Right ventricle myocardium inferior (tissue), 1 donor: ENCODE data around the gene KCNK5. TPM values are rescaled to one million over a fixed set of nuclear protein-coding genes. Genes with fewer than 3 reads are reported as not detected.
A peak's percentile ranks its signal among the peaks of the same experiment; 100 is the strongest.

Experiments
- ATAC-seq: fragments of 200-7000 bp; cut with Tn5 transposase; one replicate; pipeline ENCODE4 v1.9.1; 2020; ENCODE audit warnings: mild to moderate bottlenecking, moderate library complexity
- DNase-seq: peaks from one replicate; pipeline ENCODE4 v3.0.0; 2021; ENCODE audit errors: missing footprints
- intact Hi-C: fragments of 100-400 bp; cut with DNase I; formaldehyde crosslinking; loops from one replicate; pipeline ENCODE4 v1.11.0; 2022
- total RNA-seq: library from RNA; stranded (reverse); fragmentation: NEBNext Ultra II Directional; extraction: Animal tissue kit (Norgen Biotek cat#: 25700); gene quantifications from one replicate; pipeline ENCODE4 v1.2.1, GENCODE V29; 2021
- donor health status: DM: no; HTN: yes; CAD: no; lungs with severe emphysema.

The KCNK5 gene
- total RNA-seq, 1 donor from 2014 or later, result 0.60 TPM

DNA sequence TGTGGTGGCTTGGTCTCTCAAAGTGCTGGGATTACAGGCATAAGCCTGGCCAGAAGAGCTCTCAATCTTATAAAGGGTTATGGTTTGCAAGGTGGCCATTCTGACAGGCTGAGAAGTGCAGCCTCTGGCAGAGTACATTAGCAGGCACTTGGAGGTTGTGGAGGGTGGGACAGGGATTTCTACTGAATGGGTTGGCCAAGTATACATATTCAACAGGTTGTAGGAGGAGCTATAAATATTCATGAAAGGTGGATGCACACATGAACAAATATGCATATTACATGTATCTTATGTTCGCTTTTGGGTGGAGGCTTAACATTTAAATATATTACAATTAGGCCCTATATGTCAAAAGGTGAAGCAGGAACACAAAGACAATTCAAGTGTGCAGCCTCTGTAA lies 20.0 kb upstream of the KCNK5 start:
- DNase-seq (no peak), ATAC-seq (no peak)
- intact Hi-C loops, result no loop called here

DNA sequence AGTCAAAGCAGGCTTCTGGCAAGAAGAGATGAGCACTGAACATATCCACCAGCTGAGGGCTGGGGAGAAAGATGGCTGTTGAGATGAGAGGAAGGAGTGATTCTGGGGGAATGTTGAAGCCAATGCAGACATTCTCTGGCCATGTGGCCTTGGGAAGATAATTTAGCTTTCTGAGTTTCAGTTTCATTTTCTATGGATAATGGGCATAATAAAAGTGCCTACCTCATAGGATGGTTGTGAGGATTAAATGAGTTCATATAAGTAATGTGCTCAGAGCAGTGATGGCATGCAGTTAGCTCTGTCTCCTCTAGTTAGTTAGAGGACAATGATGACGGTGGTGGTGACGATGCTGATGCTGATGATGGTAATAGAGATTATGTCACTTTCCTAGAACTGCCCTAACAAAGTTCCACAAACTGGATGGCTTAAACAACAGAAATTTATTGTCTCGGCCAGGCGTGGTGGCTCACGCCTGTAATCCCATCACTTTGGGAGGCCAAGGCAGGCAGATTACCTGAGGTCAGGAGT lies 18.5 kb upstream of the KCNK5 start:
- no peak for DNase-seq
- intact Hi-C loops, result no loop called here
- ATAC-seq, result no peak

GRCh38 chr6:39243809-39244208 lies 14.5 kb upstream of the KCNK5 start:
- intact Hi-C loops, result no loop called here
- ATAC-seq (no peak), DNase-seq (no peak)

DNA sequence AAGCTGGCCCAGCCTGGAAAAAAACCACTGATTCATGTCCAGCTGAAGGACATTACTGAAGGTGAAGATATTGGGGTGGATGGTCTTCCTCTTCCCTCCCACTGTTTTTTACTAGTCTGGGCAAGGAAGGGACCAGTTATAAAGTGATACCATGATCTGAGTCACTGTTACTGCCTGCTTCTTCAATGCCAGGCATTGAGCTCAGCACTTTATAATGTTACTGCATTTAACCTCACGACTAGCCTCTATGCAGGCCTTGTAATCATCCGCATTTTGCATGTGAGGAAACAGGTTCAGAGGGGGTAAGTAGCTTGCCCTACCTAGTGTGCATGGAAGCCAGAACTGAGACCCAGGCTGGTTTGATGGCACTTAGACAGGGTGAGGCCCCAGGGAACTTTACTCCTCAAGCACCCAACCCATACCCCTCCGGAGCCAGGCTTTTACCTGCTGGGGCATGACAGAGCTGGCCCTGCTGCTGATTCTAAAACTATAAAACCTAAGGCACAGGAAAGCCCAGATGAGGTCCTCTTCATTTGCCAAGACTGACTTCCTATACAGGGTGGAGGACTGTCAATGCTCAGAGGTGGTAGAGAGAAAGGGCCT lies 11.0 kb upstream of the KCNK5 start:
- intact Hi-C loops, result no loop called here
- DNase-seq, result no peak
- no peak for ATAC-seq

DNA sequence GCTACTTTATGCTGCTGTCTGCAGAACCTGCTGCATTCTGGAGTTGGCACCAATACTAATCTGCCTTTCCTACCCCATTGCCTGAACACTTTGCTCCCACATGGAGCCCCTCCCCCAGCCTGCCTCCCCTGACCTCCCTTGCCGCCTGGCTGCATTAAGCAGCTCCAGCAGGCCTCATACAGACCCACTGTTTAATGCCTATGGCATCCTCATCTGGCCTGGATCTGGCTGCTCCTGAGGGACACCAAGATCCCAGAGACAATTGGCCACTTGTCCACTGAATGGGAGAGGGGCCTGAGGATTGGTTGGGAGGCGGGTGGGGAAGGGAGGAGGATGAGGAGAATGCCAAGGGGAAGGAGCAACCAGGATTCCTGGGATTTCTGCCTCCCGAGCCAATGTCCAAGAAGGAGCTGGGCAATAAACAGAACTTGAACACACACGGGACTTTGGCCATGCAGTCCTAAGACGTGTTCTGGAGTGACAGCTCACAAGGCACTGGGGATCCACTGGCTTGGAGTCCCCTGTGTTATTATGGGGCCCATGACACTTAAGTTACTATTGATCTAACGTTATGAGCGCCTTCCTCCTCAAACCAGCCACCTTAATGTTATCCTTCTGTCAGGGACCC lies 10.4 kb upstream of the KCNK5 start:
- ATAC-seq (peak; percentile 23), DNase-seq (no peak)
- intact Hi-C loops, result no loop called here

DNA sequence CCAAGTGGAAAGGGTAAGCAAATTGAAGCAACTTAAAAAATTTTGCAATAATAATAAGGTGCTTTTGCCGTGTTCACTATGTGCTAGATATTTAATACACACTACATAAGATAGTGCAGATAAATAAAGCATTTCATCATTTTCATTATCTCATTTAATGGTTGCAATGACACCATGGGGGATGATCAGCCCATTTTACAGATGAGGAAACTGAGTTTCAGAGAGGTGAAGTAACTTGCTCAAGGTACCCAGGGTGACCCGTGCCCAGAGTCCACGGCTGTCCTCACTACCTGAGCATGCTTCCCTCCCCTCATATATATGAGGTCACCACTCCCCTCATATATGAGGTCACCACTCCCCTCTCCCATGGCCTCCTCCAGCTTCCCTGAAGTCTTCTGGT lies 7.5 kb upstream of the KCNK5 start:
- DNase-seq (no peak), ATAC-seq (no peak)
- intact Hi-C loops, result no loop called here

GRCh38 chr6:39233333-39233732 lies 4.1 kb upstream of the KCNK5 start:
- DNase-seq (no peak), ATAC-seq (no peak)
- intact Hi-C loops, result no loop called here

DNA sequence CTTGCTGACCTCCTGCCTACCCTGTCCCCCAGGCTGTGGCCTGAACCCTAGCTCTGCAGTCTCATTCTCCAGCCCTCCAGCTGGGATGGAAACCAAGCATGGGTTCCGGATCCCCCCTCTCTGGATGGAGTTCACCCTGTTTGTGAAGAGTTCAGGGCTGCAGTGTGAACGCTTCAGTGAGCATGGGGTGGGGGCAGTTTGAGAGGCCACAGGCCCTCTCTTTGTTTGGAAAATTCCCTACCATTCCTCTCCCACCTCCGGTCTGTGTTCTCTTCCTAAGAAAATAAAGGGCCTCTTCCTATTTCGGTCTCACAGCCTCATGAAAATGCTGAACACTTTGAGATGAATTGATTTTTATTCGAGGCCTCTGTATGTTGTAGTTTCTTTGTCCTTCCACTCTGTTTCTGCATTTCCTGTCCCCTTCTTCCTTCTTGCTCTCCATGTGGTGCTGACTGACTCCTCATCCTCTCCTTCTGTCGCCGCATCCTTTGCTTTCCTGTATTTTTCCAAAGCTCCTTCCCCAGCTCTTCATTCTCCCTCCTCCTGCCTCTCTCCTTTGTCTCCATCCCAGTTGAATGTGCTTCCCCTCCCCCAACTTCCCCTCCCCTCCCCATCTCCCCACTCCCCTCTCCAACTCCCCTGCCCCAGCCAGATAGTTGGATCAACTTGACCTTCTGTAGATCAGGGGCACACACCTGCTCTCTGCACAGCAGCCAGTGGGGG lies 2.4 kb upstream of the KCNK5 start:
- intact Hi-C loops, result no loop called here
- no peak for DNase-seq
- ATAC-seq, result no peak

DNA sequence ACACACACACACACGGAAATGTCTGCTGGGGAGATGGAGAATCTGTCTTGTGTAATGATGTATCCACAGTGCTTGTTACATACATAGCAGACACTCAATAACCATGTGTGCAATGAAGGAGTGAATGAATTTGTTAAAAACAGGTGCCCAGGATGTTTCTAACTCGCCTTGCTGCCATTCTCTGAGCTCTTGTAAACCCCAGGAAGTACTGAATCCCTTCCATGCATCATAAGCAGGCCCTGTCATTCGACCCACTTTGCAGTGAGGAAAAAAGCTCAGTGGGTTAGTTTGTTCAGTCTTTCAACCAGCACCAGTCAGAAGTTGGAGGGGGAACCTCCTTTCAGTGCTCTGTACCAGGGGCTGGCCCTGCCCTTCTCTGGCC lies 1.4 kb upstream of the KCNK5 start:
- no peak for ATAC-seq
- DNase-seq, result no peak
- intact Hi-C loops, result no loop called here

DNA sequence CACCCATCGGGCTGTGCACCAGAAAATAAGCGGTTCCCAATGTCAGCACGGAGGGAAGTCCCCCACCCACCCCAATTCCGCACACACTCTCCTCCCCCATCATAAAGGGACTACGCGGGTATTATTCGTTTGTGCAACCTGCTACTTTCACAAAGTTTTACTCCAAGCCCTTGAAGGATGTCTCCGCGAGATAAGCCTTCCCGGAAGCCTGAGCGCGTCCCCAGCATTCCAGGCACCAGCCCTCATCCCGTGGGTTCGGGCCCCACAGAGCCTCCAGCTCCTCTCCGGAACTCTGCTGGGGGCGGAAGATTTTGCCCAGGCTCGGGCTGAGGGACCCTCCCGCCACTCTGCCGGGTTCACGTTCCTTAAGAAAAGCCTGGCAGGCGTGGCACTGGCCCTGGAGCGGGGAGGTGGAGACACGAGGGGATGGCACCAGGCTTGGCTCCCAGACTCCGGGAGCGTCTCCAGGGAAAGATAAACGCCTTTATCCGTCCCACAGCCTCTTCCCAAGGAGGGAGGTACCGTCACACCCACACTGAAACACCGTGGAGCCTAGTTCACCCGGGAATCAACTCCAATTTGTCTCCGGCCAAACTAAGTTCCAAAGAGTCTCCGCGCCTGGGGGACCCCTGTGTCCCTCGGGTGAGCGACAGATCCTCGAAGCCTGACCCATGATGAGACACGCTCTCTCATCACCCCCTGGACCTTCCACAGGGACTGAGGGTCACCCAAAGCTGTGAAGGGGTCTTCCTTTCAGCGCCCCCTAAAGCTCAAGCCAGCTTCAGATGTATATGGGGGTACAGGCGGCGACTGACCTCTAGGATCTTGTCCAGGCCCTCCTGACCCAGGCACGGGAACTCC lies 934 bp downstream of the KCNK5 start:
- intact Hi-C loops, result no loop called here
- DNase-seq (no peak), ATAC-seq (no peak)

- intact Hi-C loops, result no loop called here
- DNase-seq, result no peak
- no peak for ATAC-seq
These were observed 1.8 kb downstream of the KCNK5 start for GRCh38 chr6:39227476-39227875.

GRCh38 chr6:39226639-39227329 lies 2.5 kb downstream of the KCNK5 start:
- intact Hi-C loops, result no loop called here
- DNase-seq (no peak), ATAC-seq (no peak)

DNA sequence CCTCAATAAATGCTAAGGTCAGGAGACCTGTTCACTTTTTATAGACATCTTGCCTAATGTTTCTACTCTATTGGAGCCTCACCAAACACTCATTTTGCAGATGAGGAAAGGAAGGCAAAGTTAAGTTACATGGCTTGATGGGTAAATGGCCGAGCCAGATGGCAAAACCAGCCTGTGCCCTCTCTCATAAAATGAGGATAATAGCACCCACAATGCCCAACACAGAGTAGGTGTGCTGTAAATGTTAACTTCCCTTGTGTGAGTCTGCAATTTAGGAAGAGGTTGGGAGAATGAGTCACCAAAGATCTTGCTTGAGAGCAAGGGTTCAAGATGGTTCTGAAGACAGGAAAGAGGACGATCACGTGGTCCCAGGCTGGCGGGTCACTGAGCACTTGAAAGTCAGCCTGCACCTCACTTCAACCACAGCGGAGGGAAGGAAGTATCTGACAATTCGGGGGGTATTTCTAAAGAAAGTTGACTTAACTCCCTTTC lies 3.3 kb downstream of the KCNK5 start:
- no peak for ATAC-seq
- DNase-seq, result no peak
- intact Hi-C loops, result no loop called here

- no peak for ATAC-seq
These were observed 3.7 kb downstream of the KCNK5 start for GRCh38 chr6:39225543-39225942.

GRCh38 chr6:39224523-39225182 lies 4.6 kb downstream of the KCNK5 start:
- DNase-seq (no peak), ATAC-seq (no peak)
- intact Hi-C loops, result no loop called here

More at GRCh38 chr6:39225543-39225942, 3.7 kb downstream of the KCNK5 start:
- intact Hi-C loops, result no loop called here
- DNase-seq, result no peak

DNA sequence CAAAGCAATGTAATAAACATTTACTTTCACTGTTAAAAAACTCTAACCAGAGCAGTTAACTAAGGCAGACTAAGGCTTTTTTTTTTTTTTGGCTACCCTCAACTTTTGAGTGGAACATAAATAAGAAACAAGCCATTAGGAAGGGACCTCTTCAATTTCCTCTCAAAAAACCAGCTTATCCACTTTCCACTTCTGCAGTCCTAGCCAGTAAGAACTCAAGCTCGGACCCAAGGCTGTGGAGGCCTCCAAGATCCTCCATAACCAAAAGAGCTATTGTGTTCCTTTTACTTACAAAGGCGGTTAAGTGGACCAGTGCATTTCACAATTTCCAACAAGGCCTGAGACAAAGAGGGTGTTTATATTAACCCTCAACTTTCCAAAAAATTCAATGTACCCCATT lies 5.3 kb downstream of the KCNK5 start:
- intact Hi-C loops, result no loop called here
- DNase-seq (no peak), ATAC-seq (no peak)

DNA sequence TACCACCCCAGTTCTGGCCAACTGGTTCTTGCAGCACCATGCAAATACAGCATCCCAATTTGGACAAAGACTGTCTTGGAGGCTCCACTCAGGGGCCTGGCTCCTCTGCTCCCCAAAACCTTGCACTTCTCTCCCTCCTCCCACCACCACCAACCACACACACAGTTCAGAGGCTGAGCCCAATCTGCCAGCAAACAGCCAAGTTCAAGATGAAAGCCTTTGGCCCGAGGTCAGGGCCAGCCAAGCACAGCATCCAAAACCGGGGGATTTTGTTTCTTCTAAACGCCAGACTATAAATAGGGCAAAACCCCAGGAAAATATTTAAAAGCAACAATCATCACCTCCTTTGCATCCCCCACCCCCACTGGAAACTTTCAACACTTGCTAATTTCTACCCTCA lies 5.7 kb downstream of the KCNK5 start:
- no peak for DNase-seq
- ATAC-seq, result no peak
- intact Hi-C loops, result no loop called here

DNA sequence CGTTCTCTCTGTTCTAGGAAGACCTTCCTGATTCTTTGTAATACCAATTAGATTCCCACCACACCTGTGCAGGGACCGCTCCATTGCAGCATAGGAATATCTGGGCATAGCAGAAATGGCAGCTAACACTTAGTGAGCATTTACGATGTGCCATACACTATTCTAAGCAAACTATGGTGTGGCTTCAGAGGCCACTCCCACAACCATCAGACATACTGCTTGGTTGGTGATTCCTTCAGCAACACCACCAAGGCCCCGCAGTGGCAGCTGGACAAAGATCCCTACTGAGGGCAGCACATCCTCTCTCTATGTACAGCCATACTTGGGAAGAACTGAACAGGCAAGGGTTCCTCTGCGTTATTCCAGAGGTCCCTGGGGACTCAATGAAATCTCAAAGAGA lies 6.2 kb downstream of the KCNK5 start:
- intact Hi-C loops, result no loop called here
- no peak for DNase-seq
- ATAC-seq, result no peak
